BJ (cell line): Measurements from ENCODE around the gene NECTIN2. TPM values are rescaled to one million over a fixed set of nuclear protein-coding genes. Genes with fewer than 3 reads are reported as not detected.

Source experiments
- CTCF ChIA-PET: fragments of 350-600 bp; formaldehyde crosslinking; extraction: SDS; loops from one replicate; lab custom pipeline; 2021; ENCODE audit warnings: antibody characterized with exemption, inconsistent platforms; lab: Yijun Ruan, JAX
- POLR2A ChIA-PET: fragments of 300-600 bp; sonication (Branson Sonifier 250); formaldehyde crosslinking; extraction: SDS; loops from one replicate; lab custom pipeline; 2021; ENCODE audit warnings: antibody characterized with exemption; lab: Charles Lee
- DNase-seq: peaks from one replicate; pipeline ENCODE4 v3.0.0-alpha.2; 2011; ENCODE audit warnings: low read depth
- H3K27me3 ChIP-seq: 2 replicates; pipeline ENCODE4 v1.6.0; 2011; ENCODE audit warnings: low read length; ENCODE audit not compliant: control insufficient read depth, insufficient read depth
- H3K36me3 ChIP-seq: 2 replicates; pipeline ENCODE4 v1.5.1; 2011; ENCODE audit warnings: low read length; ENCODE audit not compliant: control insufficient read depth, insufficient read depth
- H3K4me3 ChIP-seq: 2 replicates; pipeline ENCODE4 v1.5.1; 2011; ENCODE audit warnings: low read depth, mild to moderate bottlenecking, control low read depth, low read length
- CTCF ChIP-seq: IDR thresholded peaks from 2 replicates; pipeline ENCODE4 v1.5.1; 2011; ENCODE audit warnings: low read depth, mild to moderate bottlenecking, control low read depth, inconsistent platforms, low read length, moderate library complexity; ENCODE audit not compliant: insufficient read depth
- polyA plus RNA-seq: library from polyadenylated mRNA; depleted of rRNA; stranded (reverse); fragments of >200 nt; gene quantifications from 2 replicates; pipeline ENCODE4 v1.2.3, GENCODE V29; 2011

The NECTIN2 gene
- polyA plus RNA-seq, 1 experiment: 107 TPM

DNA sequence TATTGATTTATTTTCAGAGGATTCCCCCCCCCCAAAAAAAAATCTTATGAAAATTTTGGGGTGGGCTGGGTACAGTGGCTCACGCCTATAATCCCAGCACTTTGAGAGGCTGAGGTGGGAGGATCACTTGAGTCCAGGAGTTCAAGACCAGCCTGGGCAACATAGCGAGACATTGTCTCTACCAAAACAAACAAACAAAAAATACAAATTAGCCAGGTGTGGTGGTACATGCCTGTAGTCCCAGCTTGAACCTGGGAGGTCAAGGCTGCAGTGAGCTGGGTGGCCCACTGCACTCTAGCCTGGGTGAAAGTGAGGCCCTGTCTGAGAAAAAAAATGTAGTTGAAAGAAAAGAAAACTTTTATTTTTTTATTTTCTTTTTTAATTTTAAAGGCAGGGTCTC lies 17.9 kb downstream of the NECTIN2 start:
- no peak for TF ChIP-seq CTCF
- CTCF ChIA-PET: no interaction called here
- POLR2A ChIA-PET: no interaction called here
- Histone ChIP-seq H3K4me3 (no peak overlapping the region), H3K36me3 (peaks cover 13% of the 10 kb centered on the region), H3K27me3 (no peaks in the 10 kb centered on the region)
- DNase-seq: no peak

- ChIA-PET CTCF (no interaction called here), POLR2A (no interaction called here)
- no peak for TF ChIP-seq CTCF
- H3K4me3 ChIP-seq: no peak overlapping the region
- peaks cover 15% of the 10 kb centered on the region for H3K36me3 ChIP-seq
- no peaks in the 10 kb centered on the region for H3K27me3 ChIP-seq
- DNase-seq: no peak
These were observed 19.2 kb downstream of the NECTIN2 start for GRCh38 chr19:44865196-44865767.

DNA sequence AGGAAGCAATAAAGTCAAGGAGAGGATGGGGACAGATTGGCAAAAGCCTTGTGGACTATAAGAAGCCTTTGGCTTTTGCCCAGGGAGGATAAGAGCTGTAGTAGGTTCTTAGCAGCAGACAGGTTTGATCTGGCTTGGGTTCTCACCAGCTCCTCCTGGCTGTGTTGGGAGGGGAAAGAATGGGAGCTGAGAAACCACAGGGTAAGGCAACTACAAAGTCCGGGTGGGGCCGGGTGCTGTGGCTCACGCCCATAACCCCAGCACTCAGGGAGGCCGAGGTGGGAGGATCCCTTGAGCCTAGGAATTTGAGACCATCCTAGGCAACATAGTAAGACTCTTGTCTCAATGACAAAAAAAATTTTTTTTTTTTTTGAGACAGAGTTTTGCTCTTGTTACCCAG lies 20.6 kb downstream of the NECTIN2 start:
- Histone ChIP-seq H3K36me3 (peaks cover 13% of the 10 kb centered on the region), H3K4me3 (no peak overlapping the region), H3K27me3 (no peaks in the 10 kb centered on the region)
- ChIA-PET CTCF (interaction anchor here (1.5 kb wide), 1 partner anchor 18 kb away, joined by 3 read pairs; no protein-coding TSS in a partner anchor), POLR2A (no interaction called here)
- no peak for TF ChIP-seq CTCF
- DNase-seq: no peak

GRCh38 chr19:44867578-44867977 lies 21.5 kb downstream of the NECTIN2 start:
- ChIA-PET CTCF (no interaction called here), POLR2A (no interaction called here)
- peaks cover 18% of the 10 kb centered on the region for H3K36me3 ChIP-seq
- no peaks in the 10 kb centered on the region for H3K27me3 ChIP-seq
- no peak for DNase-seq
- no peak for TF ChIP-seq CTCF
- no peak overlapping the region for H3K4me3 ChIP-seq

- POLR2A ChIA-PET: interaction anchor here (0.6 kb wide), 1 partner anchor 150 kb away, joined by 5 read pairs; no protein-coding TSS in a partner anchor
- no peaks in the 10 kb centered on the region for H3K27me3 ChIP-seq
- peaks cover 36% of the 10 kb centered on the region for H3K36me3 ChIP-seq
- DNase-seq: no peak
- CTCF ChIA-PET: no interaction called here
- TF ChIP-seq CTCF: no peak
- H3K4me3 ChIP-seq: no peak overlapping the region
These were observed 23.8 kb downstream of the NECTIN2 start for GRCh38 chr19:44869733-44870470.
